Activated CD8-positive, alpha-beta memory T cell treated with anti-CD3 and anti-CD28 coated beads for 24 hours (primary cell): Measurements from ENCODE around the gene CDK5RAP1.
A peak's percentile ranks its signal among the peaks of the same experiment; 100 is the strongest.
"Not testable (repeated sequence)": the region's sequence is repeated elsewhere in the genome, so short reads cannot be mapped to it uniquely, and the experiment has no call there.

ENCODE experiments used
- DNase-seq: peaks from one replicate; pipeline ENCODE4 v3.0.0-alpha.2; 2020

The CDK5RAP1 gene

GRCh38 chr20:33418033-33418432, 16.7 kb upstream of the CDK5RAP1 start:
- DNase-seq = no peak

GRCh38 chr20:33415948-33416347, 14.6 kb upstream of the CDK5RAP1 start:
- no peak for DNase-seq

- DNase-seq = no peak
These were observed 11.1 kb upstream of the CDK5RAP1 start for GRCh38 chr20:33412484-33412838.

GRCh38 chr20:33411711-33412483, 10.6 kb upstream of the CDK5RAP1 start:
- no peak for DNase-seq

GRCh38 chr20:33411242-33411641, 9.9 kb upstream of the CDK5RAP1 start:
- DNase-seq = no peak

- DNase-seq = no peak
These were observed 8.9 kb upstream of the CDK5RAP1 start for GRCh38 chr20:33410081-33410742.

- no peak for DNase-seq
These were observed 7.7 kb upstream of the CDK5RAP1 start for GRCh38 chr20:33408716-33409654.

- no peak for DNase-seq
These were observed 7.0 kb upstream of the CDK5RAP1 start for GRCh38 chr20:33408313-33408712.

GRCh38 chr20:33407796-33408195, 6.5 kb upstream of the CDK5RAP1 start:
- no peak for DNase-seq

GRCh38 chr20:33407251-33407650, 5.9 kb upstream of the CDK5RAP1 start:
- no peak for DNase-seq

GRCh38 chr20:33404281-33404680, 3.0 kb upstream of the CDK5RAP1 start:
- DNase-seq = no peak

- DNase-seq = peak; percentile 60
These were observed 626 bp upstream of the CDK5RAP1 start for GRCh38 chr20:33401921-33402369.

GRCh38 chr20:33400812-33401183, 521 bp downstream of the CDK5RAP1 start:
- peak; percentile 59 for DNase-seq

GRCh38 chr20:33399924-33400323, 1.4 kb downstream of the CDK5RAP1 start:
- no peak for DNase-seq

- DNase-seq = no peak
These were observed 6.6 kb downstream of the CDK5RAP1 start for GRCh38 chr20:33394718-33395117.

GRCh38 chr20:33393609-33394008, 7.7 kb downstream of the CDK5RAP1 start:
- DNase-seq = no peak

- no peak for DNase-seq
These were observed 9.4 kb downstream of the CDK5RAP1 start for GRCh38 chr20:33391722-33392415.

- DNase-seq = not testable (repeated sequence)
These were observed 12.0 kb downstream of the CDK5RAP1 start for GRCh38 chr20:33389326-33389725.

- no peak for DNase-seq
These were observed 13.1 kb downstream of the CDK5RAP1 start for GRCh38 chr20:33388268-33388667.

GRCh38 chr20:33387177-33387576, 14.1 kb downstream of the CDK5RAP1 start:
- no peak for DNase-seq

GRCh38 chr20:33386673-33387072, 14.6 kb downstream of the CDK5RAP1 start:
- no peak for DNase-seq

- no peak for DNase-seq
These were observed 24.0 kb downstream of the CDK5RAP1 start for GRCh38 chr20:33377366-33377765.
